ENCODE data around the gene CASKIN2. TPM values are rescaled to one million over a fixed set of nuclear protein-coding genes. Genes with fewer than 3 reads are reported as not detected.
A peak's percentile ranks its signal among the peaks of the same experiment; 100 is the strongest.

CASKIN2 gene
- total RNA-seq, 3 donors from 2014 or later: 27.8 to 44.5 (median 33.8) TPM

GRCh38 chr17:75505640-75506039, 9.7 kb downstream of the CASKIN2 start:
- TF ChIP-seq CTCF (IDR thresholded peaks at IDR 0.05): no peak
- no peaks in the 10 kb centered on the region for H3K36me3 ChIP-seq (ENCODE audit: low read depth)
- H3K9me3 ChIP-seq: no peaks in the 10 kb centered on the region
- H3K4me1 ChIP-seq (ENCODE audit: low read depth): peaks cover 5% of the 10 kb centered on the region
- no peak overlapping the region for H3K4me3 ChIP-seq
- no peak for ATAC-seq
- DNase-seq: no peak
- intact Hi-C loops (cut with DNase I, micrococcal nuclease): no loop called here

- no peak overlapping the region for H3K4me3 ChIP-seq
- intact Hi-C loops (cut with DNase I, micrococcal nuclease): no loop called here
- no peak for TF ChIP-seq CTCF (IDR thresholded peaks at IDR 0.05)
- ATAC-seq (no peak), DNase-seq (no peak)
- no peaks in the 10 kb centered on the region for H3K9me3 ChIP-seq
- H3K4me1 ChIP-seq (ENCODE audit: low read depth): peaks cover 4% of the 10 kb centered on the region
- no peaks in the 10 kb centered on the region for H3K36me3 ChIP-seq (ENCODE audit: low read depth)
Observed at GRCh38 chr17:75505152-75505409, 10.3 kb downstream of the CASKIN2 start.

GRCh38 chr17:75504347-75505151, 10.8 kb downstream of the CASKIN2 start:
- H3K4me3 ChIP-seq: no peak overlapping the region
- DNase-seq: peak; percentile 52 to 67 (median 55)
- peak; percentile 70 for ATAC-seq
- H3K4me1 ChIP-seq (ENCODE audit: low read depth): no peaks in the 10 kb centered on the region
- intact Hi-C loops (cut with DNase I, micrococcal nuclease): no loop called here
- TF ChIP-seq CTCF (IDR thresholded peaks at IDR 0.05): peak; percentile 46
- H3K36me3 ChIP-seq (ENCODE audit: low read depth): no peaks in the 10 kb centered on the region
- H3K9me3 ChIP-seq: no peaks in the 10 kb centered on the region

GRCh38 chr17:75503976-75504346, 11.4 kb downstream of the CASKIN2 start:
- DNase-seq: peak in 1 of 3 donors; percentile 41
- Histone ChIP-seq H3K9me3 (no peaks in the 10 kb centered on the region), H3K36me3 (ENCODE audit: low read depth) (no peaks in the 10 kb centered on the region), H3K4me1 (ENCODE audit: low read depth) (no peaks in the 10 kb centered on the region), H3K4me3 (no peak overlapping the region)
- intact Hi-C loops (cut with DNase I, micrococcal nuclease): no loop called here
- ATAC-seq: peak; percentile 7
- no peak for TF ChIP-seq CTCF (IDR thresholded peaks at IDR 0.05)

- H3K36me3 ChIP-seq (ENCODE audit: low read depth): no peaks in the 10 kb centered on the region
- intact Hi-C loops (cut with DNase I, micrococcal nuclease): no loop called here
Observed at GRCh38 chr17:75503337-75503950, 11.9 kb downstream of the CASKIN2 start.

More at GRCh38 chr17:75503337-75503950, 11.9 kb downstream of the CASKIN2 start:
- Histone ChIP-seq H3K4me1 (ENCODE audit: low read depth) (no peaks in the 10 kb centered on the region), H3K9me3 (no peaks in the 10 kb centered on the region), H3K4me3 (no peak overlapping the region)
- peak in 1 of 3 donors; percentile 50 for DNase-seq
- TF ChIP-seq CTCF (IDR thresholded peaks at IDR 0.05): no peak
- ATAC-seq: no peak
